Stimulated activated CD4-positive, alpha-beta T cell treated with anti-CD3 and anti-CD28 coated beads, TNF-alpha, amount 100 ng/mL, for 48 hours (primary cell): Measurements from ENCODE around the gene ZNF862.
A peak's percentile ranks its signal among the peaks of the same experiment; 100 is the strongest.

Experiments
- DNase-seq, 3 donors: peaks; one replicate each; pipeline ENCODE4 v3.0.0-alpha.2; 2020; ENCODE audit warnings: low read depth in 3 of 3

Gene ZNF862

DNA sequence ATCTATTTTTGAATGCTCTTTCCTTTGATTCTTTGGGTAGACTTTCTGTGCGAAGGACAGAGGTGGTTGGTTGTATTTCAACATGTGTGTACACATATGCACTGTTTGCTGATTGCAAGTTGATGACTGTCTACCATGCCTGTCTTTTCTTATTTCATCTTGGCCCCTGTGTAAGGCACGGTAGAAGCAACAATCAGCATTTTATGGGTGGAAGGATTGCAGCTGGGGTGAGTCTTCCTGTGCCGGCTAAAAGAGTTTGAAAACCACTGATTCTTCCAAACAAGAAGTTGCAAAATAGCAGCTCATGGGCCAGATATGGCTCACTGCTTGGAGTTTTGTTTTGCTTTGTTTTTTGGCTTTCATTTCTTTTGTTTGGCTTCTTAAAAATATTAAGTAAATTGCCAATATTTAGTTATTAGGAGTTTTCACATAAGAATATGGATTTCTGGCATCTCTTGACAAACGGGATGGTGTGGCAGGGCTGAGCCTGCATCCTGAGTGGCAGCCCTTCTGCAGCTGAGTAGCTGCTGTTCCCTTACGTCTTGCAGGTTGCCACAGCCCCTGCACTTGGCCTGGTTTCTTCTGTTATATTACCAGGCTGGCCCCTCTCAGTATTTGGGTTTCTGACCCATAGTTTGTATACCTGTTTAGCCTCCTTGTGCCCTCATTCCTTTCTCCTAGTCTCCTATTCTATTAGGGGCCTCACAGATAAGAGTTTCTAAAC lies 7.2 kb downstream of the ZNF862 start:
- DNase-seq, result no peak

DNA sequence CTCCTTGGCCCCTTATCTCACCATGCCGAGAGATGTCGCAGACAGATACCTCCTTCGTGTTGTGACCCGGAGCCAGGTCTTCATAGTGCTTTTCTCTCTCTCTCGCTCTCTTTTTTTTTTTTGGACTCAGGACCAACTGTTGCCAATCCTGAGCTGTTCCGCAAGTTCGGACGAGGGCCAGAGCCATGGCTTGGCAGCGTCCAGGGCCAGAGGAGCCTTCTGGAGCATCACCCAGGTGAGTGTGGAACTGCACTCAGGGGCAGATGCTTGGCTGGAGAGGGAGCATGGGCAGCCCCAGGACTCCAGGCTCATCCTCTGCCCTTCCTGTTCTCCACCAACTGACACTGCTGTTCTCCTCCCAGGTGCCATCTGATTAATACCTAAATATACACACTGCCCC lies 7.8 kb downstream of the ZNF862 start:
- DNase-seq, result no peak

DNA sequence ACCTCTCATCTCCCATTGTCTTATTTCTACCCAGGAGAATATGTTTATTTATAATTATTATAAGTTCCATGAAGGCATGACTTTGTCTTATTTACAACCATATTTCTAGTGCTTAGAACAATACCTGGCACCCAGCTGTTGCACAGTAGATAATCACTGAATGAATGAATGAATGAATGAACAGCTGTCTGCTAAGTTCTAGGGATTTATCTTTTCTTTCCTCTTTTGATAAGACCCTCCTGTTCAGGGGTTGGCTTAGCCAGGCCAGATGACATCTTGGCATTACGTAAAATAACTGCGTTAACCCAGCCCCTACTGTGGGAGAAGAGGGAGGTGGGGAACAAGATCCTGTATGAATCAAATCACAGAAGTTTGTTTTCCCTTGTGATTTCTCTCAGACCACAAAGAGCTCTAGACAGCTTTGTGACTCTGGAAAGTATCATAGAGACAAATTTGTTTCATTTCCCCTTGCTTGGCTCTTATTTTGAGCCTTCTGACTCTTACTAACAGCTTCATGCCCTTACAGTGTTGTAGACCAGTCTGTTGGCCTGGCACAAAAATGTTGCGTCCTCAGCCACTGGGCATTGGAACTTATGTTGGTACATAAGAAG lies 8.4 kb downstream of the ZNF862 start:
- no peak for DNase-seq

DNA sequence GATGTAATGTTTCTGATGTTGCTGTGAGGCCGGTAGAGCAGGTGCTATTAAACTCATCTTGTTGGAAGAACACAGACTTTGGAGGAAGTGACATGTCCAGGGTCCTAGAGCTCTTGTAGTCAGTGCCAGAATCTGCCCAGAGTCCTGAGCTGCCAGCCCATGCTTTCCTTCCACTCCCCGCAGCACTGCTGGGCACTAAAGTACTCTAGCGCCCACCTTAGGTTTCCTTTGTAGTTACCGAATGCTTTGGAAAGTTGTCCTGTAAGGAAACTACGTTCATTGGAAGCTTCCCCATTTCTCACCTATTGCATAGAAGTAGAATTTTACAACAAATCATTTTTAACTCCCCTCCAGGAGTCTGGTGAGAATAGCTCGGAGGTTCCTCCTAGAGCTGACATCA lies 11.0 kb downstream of the ZNF862 start:
- DNase-seq, result no peak

DNA sequence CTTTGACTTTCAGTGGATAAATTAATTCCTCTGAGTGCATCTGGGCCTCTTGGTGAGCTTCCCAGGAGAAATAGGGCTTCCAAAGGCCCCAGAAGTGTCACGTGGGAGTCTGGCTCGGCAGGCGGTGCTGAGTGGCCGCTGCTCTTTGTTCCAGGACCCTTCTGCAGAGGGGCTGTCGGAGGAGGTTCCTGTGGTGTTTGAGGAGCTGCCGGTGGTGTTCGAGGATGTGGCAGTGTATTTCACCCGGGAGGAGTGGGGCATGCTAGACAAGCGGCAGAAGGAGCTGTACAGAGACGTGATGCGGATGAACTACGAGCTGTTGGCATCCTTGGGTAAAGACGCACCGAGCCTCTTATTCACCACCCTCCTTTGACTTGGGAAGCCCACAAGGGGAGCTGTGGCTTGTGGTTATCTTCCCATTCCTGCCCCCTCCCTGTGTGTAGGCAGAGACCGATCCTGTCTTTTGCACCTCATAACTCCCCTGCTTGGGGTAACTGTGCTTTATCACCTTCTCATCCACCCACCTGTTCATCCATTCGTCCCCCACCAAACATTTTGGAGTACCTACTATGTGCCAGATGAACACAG lies 11.9 kb downstream of the ZNF862 start:
- no peak for DNase-seq

DNA sequence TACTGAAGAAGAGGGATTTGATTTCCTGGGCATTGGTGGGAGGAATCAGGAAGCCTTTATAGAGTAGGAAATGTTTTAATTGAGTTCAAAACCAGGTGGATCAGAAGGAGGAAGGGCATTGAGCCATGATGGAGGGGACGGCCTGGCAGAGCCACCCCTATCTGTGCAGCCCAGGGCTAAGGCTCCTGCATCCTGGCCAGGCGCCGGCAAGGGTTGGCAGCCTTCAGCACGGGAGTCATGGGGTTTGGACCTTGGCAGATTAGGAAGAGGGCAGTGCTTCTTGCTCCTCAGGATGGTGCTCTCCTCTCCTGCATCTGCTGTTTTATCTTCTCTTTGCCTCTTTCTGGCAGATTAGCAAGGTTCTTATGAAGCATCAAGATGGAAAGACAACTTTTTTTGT lies 12.5 kb downstream of the ZNF862 start:
- no peak for DNase-seq

DNA sequence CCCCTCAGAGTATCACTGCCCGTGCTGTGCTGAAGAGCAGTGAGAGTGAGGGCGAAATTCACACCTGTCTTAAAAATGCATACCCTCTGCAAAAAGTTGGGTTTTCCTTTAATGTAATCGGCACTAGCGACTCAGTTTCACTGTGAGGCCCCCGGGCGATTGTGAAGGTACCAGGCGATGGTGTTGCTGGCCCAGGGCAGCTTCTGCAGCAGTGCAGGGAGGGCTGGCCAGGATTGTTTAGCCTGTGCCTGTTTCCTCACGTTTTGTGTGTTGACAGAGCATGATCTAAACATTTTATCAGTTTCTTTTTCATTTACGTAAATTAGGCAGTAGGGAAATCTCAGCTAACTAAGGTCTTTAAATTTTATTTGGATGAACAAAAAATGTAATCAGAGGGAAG lies 13.3 kb downstream of the ZNF862 start:
- no peak for DNase-seq

DNA sequence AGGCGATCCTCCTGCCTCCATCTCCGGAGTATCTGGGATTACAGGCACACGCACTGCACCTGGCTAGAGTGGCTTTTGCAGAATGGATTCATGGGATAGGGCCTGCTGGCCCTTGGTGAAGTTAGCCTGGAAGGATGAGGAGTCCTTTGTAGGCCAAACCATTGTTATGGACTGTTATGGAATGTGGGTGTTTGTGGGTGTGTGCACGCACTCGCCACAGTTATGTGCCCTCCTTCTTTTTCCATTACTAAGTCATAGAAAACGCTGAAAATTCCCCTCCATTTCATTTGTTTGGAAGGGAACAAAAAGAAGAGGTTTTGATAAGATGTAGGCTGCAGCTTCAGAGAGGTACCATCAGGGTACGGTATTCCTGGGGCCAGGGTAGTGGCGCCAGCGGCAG lies 15.0 kb downstream of the ZNF862 start:
- DNase-seq, result no peak

DNA sequence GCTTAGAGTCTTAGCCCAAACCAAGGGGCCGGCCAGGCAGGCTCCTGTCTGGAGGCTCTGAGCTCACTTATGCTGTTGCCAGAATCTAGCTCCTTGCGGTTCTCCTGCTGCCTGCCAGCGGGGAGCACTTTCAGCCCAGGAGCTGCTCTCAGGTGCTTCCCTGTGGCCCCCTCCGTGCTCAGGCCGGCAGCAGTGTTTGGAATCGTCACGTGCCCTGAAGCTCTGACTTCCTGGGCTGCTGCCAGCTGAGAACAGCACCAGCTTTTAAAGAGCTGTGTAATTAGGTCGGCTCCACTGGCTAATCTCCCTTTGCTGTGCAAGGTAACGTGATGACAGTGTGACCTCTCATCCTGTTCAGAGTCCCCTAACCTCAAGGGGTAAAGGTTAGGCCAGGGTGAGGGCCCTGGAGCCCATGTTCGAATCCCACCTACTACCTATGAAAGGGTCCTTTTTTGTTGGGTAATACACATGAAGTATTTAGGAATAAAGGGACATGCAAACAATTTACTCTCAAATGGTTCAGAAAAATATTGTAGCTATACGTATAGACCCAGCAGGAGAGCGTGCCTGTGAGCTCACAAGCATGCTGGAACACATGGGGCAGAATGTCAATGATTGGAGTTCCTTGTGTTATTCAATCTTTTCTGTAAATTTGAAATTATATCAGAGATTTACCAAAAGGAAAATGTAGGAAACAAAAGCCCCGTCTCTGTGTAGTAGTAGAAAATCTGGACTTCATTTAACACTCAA lies 16.6 kb downstream of the ZNF862 start:
- DNase-seq, result no peak

DNA sequence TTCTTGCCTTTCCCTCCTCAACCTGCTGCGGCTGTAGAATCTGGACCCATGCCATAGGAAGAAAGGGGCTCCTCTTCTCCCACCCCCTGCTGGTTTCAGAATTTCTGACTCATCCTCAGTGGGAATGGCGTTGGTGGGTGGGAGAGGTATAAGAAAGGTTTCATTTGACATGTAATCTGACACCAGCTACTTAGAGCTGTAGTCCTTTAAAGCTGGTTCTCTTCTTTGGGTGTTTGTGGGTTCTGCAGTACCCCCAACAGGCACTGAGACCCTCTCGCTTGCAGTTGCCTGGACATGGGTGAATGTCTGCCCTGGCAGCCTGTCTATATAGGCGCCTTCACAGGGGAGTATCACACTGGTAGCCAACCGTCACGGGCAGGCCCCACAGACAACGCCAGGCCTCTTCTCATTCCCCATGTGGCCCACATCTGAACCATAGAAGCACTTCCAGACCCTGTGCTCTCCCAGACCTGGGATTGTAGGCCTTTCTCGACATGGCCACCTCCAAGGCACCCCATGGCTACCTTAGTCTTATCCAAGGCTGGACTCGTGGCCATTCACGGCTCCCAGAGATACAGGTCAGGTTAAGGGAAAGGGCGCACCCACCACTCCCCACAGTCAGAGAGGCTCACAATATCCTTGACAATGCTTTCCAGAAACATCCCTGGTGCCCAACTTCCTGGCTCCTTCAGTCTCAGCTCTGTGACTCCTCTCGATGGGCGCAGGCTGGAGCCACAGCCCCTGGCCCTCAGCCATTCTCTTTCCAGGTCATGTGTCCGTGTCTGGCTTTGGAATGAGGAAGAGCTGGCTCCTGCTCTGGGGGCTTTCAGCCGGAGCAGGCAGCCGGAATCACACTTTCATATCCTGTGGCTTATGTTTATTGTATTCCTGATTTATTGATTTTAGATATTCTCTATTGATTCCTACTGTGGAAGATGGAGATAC lies 17.5 kb downstream of the ZNF862 start:
- DNase-seq, result no peak

DNA sequence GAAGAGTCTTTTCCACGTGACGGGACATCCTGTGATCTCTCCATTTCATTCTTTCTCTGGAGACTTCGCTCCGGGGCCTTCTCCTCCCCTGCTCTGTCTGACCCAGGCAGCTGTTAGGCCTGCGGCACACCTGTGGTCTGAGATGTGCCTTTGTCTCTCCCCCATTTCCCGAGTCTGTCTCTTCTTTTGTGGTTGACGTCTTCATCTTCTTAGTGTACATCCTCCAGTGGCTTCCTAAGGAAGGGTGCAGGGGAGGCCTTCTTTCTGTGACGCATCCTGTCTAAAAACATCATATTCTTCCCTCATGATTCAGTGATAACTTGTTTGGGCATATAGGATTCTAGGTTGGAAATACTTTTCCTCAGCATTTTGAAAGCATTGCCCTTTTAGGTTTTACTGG lies 18.4 kb downstream of the ZNF862 start:
- no peak for DNase-seq

DNA sequence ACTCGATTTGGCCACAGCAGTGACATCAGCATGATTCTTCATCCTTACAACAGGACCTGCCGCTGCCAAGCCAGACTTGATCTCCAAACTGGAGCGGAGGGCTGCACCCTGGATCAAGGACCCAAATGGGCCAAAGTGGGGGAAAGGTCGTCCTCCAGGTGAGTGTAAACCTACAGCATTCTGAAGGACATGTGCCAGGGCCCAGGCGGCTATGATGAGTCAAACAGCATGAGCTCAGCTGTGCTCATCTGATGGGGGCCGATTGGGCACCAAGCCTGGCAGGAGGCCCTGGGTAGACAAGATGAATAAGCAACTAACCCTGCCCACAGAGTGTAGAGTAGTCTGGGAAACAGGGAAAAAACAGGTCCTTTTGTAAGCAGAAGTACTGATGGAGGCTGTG lies 21.2 kb downstream of the ZNF862 start:
- no peak for DNase-seq

DNA sequence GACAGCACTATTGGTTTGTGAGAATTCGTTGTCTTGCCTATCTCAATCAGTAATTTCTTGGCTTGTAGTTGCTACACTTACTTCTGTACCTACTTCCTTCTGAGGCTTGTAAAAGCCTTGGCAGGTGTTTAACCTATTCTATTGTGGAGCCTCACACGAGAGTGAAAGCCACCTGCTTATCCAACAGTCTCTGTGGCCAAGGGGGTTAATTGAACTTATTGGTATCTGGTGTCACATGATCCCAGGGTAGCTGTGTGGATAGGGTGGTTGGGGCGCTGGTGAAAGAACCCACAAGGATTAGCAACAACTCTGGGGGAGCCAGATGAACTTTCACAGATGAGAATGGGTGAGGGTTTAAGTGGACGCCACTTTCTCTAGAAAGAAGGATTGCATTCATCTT lies 21.7 kb downstream of the ZNF862 start:
- no peak for DNase-seq

DNA sequence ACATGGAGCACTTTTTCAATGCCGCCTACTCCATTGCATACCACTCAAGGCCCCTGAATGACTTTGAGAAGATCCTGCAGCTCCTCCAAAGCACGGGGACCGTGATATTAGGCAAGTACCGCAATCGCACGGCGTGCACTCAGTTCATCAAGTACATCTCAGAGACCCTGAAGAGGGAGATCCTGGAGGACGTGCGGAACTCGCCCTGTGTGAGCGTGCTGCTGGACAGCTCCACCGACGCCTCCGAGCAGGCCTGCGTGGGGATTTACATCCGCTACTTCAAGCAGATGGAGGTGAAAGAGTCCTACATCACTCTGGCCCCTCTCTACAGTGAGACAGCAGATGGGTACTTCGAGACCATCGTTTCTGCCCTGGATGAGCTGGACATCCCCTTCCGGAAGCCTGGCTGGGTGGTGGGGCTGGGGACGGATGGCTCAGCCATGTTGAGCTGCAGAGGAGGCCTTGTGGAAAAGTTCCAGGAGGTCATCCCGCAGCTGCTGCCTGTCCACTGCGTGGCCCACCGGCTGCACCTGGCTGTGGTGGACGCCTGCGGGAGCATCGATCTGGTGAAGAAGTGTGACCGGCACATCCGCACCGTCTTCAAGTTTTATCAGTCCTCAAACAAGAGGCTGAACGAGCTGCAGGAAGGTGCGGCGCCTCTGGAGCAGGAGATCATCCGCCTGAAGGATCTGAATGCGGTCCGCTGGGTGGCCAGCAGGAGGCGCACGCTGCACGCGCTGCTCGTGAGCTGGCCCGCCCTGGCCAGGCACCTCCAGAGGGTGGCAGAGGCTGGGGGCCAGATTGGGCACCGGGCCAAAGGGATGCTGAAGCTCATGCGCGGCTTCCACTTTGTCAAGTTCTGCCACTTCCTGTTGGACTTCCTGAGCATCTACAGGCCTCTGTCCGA lies 22.9 kb downstream of the ZNF862 start:
- no peak for DNase-seq

DNA sequence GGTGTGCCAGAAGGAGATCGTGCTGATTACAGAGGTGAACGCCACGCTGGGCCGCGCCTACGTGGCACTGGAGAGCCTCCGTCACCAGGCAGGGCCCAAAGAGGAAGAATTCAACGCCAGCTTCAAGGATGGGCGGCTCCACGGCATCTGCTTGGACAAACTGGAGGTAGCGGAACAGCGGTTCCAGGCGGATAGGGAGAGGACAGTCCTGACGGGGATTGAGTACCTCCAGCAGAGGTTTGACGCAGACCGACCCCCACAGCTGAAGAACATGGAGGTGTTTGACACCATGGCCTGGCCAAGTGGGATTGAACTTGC lies 23.5 kb downstream of the ZNF862 start:
- no peak for DNase-seq

DNA sequence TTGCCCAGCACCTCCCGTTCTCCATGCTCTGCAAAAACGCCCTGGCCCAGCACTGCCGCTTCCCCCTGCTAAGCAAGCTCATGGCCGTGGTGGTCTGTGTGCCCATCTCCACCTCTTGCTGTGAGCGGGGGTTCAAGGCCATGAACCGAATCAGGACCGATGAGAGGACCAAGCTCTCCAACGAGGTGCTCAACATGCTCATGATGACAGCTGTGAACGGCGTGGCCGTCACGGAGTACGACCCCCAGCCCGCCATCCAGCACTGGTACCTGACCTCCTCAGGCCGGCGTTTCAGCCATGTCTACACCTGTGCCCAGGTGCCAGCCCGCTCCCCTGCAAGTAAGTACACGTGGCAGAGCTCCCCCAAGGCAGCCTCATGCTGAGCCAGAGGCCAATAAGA lies 24.0 kb downstream of the ZNF862 start:
- no peak for DNase-seq

DNA sequence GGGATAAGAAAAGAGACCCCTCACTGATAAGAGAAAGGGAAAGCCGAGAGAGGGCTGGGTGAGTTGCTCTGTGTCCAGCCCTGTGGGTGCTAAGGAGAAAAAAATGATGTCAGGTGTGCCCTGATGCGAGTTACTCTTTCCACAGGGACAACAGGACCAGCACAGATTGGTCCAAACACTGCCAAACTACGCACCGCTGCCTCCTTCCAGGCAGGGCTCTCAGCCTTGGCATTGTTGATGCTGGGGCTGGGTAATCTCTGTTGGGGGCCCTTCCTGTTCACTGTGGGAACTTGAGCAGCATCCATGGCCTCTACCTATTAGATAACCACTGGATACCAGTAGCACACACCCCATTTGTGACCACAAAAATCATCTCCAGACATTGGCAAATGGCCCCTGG lies 25.3 kb downstream of the ZNF862 start:
- DNase-seq, result no peak

DNA sequence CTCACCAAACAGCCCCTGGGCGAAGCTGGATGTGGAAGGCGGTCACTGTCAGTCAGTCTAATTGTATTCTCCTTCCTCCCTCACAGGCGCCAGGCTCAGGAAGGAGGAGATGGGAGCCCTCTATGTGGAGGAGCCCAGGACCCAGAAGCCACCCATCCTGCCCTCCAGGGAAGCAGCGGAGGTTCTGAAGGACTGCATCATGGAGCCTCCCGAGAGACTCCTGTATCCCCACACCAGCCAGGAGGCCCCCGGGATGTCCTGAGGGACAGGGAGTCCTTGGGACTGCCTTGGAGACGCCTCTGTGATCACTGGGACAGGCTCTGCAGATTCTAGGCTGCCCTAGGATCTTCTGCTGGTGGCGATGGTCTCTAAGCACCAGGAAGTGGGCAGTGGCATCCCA lies 25.8 kb downstream of the ZNF862 start:
- no peak for DNase-seq

DNA sequence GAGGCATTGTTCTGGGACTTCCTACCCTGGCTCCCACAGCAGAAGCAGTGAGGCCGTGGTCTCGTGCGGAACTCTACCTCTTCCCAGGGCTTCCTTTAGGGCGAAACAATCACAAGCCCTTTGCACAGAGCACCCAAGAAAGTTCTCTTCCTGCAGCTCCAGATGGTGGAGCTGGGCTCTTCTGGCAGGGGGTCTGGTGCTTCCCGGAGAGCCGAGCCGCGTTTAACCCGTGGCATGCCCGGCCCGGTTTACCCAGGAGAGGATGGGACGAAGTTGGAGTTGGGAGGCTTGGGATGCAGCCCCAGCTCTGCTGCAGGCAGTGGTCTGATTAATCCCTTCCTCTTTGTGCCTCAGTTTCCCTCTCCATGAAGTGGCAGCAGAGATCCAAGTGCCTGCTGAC lies 26.6 kb downstream of the ZNF862 start:
- DNase-seq, result no peak

DNA sequence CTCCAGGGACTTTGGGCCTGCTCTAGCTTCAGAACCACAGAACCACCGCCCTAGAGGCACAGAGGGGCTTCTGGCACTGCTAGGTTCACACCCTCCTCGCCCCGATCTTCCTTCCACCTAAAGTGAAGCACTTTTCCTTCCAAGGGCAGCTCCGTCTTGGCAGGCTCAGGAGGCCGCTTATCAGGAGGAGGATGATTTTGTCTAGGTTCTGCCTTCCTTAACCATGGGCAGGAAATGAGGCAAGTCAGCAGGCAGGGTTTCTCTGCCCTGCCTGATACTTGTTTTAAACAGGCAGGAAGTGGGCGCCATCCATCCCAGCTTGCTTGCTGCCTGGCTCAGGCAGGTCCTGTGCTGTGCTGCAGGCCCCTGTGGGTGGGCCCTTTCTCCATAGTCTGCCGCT lies 27.3 kb downstream of the ZNF862 start:
- DNase-seq, result peak in 1 of 3 donors; percentile 45
